Heart right ventricle (tissue), 16 donors: Measurements from ENCODE around the gene PRDM2. TPM values are rescaled to one million over a fixed set of nuclear protein-coding genes. Genes with fewer than 3 reads are reported as not detected.
A peak's percentile ranks its signal among the peaks of the same experiment; 100 is the strongest.

Experiments used
- ATAC-seq, 8 donors: fragments of 200-7000 bp; cut with Tn5 transposase; one replicate each; pipeline ENCODE4 v1.9.1; 2020; ENCODE audit warnings: mild to moderate bottlenecking in 8 of 8, moderate library complexity in 8 of 8, moderate number of reproducible peaks in 1 of 8
- DNase-seq, 2 donors: peaks; one replicate each; pipeline ENCODE4 v3.0.0-alpha.2; 2020
- H3K27ac ChIP-seq, 10 donors: fragments of 200-600 bp; sonication (generic) in 2 of 10; one replicate each; pipeline versions ENCODE4 v1.5.0 to v1.8.0; 2020 to 2022; ENCODE audit warnings: mild to moderate bottlenecking in 3 of 10
- H3K27me3 ChIP-seq, 7 donors: fragments of 200-600 bp; one replicate each; pipeline ENCODE4 v1.8.0; 2021 to 2022; ENCODE audit warnings: mild to moderate bottlenecking in 2 of 7
- H3K36me3 ChIP-seq, 9 donors: fragments of 200-600 bp; sonication (generic) in 1 of 9; one replicate each; pipeline versions ENCODE4 v1.5.0 to v1.8.0; 2020 to 2022; ENCODE audit warnings: mild to moderate bottlenecking in 2 of 9
- H3K4me1 ChIP-seq, 9 donors: fragments of 200-600 bp; sonication (generic) in 1 of 9; one replicate each; pipeline versions ENCODE4 v1.5.0 to v1.8.0; 2020 to 2022; ENCODE audit warnings: mild to moderate bottlenecking in 4 of 9
- H3K4me3 ChIP-seq, 10 donors: fragments of 200-600 bp; sonication (generic) in 2 of 10; one replicate each; pipeline versions ENCODE4 v1.5.0 to v1.8.0; 2020 to 2022; ENCODE audit warnings: mild to moderate bottlenecking in 7 of 10, moderate library complexity in 2 of 10
- H3K9me3 ChIP-seq, 11 donors: fragments of 200-600 bp in 10 of 11; sonication (generic) in 2 of 11; one replicate each; pipeline versions ENCODE4 v1.5.0 to v1.8.0; 2013 to 2022; ENCODE audit warnings: mild to moderate bottlenecking in 2 of 11, control low read depth in 1 of 11, moderate library complexity in 1 of 11
- WGBS, 2 donors: extraction: QIAGEN DNeasy Blood & Tissue Kit; methylation state at CpG; one replicate each; pipeline ENCODE4 v1.1.7; 2013; ENCODE audit warnings: inconsistent platforms in 1 of 2; 5-methylcytosine and 5-hydroxymethylcytosine counted together
- intact Hi-C, 10 donors: fragments of 100-400 bp; cut with DNase I; formaldehyde crosslinking; loops; one replicate each; pipeline versions ENCODE4 v1.11.1 to v1.14.2; 2022
- polyA plus RNA-seq, 2 donors: library from polyadenylated mRNA; stranded (reverse); fragments of 200-250 nt; gene quantifications; one replicate each; pipeline ENCODE4 v1.2.3, GENCODE V29; 2013
- total RNA-seq, 10 donors: library from RNA; stranded (reverse); fragmentation: NEBNext Ultra II Directional in 3 of 10; extraction: Animal tissue kit (Norgen Biotek cat#: 25700) in 3 of 10; gene quantifications; one replicate each; pipeline versions ENCODE4 v1.2.1 to v1.2.4, GENCODE V29; 2021 to 2023
- TF ChIP-seq, protein P1 (sequence below), 9 donors: fragments of 200-600 bp; sonication (generic) in 2 of 9; IDR thresholded peaks; one replicate each; pipeline versions ENCODE4 v1.5.0 to v1.8.0; 2021 to 2022; ENCODE audit warnings: antibody characterized with exemption in 9 of 9, mild to moderate bottlenecking in 5 of 9, moderate library complexity in 1 of 9
- donor health status: Arrhythmogenic right ventricular cardiomyopathy.
- donor health status: ischemic (EF 13 %, LVEDD 7.1; RV severe dilation, severe dysfunction).
- donor health status: healthy with polysubstance abuse.
- donor health status: DM: no; HTN: yes; CAD: no.
- donor health status: DM: no; HTN: no; CAD: no.
- donor health status: ischemic (EF 25% LVEDD 6.9; RV normal size, moderate dysfunction).
- donor health status: ischemic (EF 25% LVEDD 5.7; RV mildly dilated, moderate dysfunction).
- donor health status: healthy.
- donor health status: DM: yes; HTN: yes; CAD: no.
- donor health status: Ischemic cardiomyopathy.
- donor health status: ischemic (EF 35%, LVEDD 5.7; RV mildly dilated, moderate dysfunction).
- donor health status: nonischemic (EF 11% LVEDD 7.7; RV severe dilation, severe dysfunction).
- donor health status: DM: yes; HTN: yes; CAD: no.
- donor health status: PGD.
- donor health status: ischemic (EF 29% LVEDD 5.4; RV normal size, mild dysfunction).
- donor health status: nonischemic (EF 23%, LVEDD 6.1; RV moderate dilation, normal function).

Gene PRDM2
- total and polyA plus RNA-seq, 12 donors, result 10.3 to 57.3 (median 42.4) TPM

DNA sequence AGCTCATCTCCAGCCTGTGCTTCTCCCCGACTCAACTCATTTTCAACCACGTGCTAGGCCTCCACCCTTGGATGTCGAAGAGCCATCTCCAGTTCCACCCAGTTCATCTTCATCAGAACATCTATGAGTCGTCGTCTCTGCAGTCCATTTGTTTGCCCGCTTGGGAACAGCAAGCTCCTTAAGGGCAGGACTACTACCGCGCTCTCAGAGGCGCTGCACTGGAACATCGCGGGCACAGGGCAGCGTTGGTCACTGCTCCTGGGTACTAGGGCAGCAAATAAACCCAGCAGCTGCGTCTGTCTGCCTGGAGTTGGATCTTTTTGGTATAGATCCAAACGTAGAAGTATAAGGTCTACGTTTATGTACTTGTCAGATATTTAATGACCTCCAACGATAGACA lies 478 bp upstream of the PRDM2 start:
- Histone ChIP-seq H3K27ac (peak overlapping the region; percentile 65 to 96 (median 90)), H3K4me3 (peak overlapping the region; percentile 55 to 88 (median 73)), H3K4me1 (peaks cover 0 to 30% (median 6%) of the 10 kb centered on the region in 9 donors), H3K9me3 (peaks cover 0 to 10% (median 0%) of the 10 kb centered on the region in 11 donors), H3K36me3 (no peaks in the 10 kb centered on the region), H3K27me3 (peaks cover 0 to 21% (median 10%) of the 10 kb centered on the region in 7 donors)
- 59 to 63% methylated on average over 16 of the region's 16 CpGs for WGBS, 2 donors
- intact Hi-C loops, result no loop called here
- TF ChIP-seq, protein P1, sequence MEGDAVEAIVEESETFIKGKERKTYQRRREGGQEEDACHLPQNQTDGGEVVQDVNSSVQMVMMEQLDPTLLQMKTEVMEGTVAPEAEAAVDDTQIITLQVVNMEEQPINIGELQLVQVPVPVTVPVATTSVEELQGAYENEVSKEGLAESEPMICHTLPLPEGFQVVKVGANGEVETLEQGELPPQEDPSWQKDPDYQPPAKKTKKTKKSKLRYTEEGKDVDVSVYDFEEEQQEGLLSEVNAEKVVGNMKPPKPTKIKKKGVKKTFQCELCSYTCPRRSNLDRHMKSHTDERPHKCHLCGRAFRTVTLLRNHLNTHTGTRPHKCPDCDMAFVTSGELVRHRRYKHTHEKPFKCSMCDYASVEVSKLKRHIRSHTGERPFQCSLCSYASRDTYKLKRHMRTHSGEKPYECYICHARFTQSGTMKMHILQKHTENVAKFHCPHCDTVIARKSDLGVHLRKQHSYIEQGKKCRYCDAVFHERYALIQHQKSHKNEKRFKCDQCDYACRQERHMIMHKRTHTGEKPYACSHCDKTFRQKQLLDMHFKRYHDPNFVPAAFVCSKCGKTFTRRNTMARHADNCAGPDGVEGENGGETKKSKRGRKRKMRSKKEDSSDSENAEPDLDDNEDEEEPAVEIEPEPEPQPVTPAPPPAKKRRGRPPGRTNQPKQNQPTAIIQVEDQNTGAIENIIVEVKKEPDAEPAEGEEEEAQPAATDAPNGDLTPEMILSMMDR (IDR thresholded peaks at IDR 0.05), result no peak
- no peak for DNase-seq
- ATAC-seq, result peak in 5 of 8 donors; percentile 26 to 35 (median 29)

DNA sequence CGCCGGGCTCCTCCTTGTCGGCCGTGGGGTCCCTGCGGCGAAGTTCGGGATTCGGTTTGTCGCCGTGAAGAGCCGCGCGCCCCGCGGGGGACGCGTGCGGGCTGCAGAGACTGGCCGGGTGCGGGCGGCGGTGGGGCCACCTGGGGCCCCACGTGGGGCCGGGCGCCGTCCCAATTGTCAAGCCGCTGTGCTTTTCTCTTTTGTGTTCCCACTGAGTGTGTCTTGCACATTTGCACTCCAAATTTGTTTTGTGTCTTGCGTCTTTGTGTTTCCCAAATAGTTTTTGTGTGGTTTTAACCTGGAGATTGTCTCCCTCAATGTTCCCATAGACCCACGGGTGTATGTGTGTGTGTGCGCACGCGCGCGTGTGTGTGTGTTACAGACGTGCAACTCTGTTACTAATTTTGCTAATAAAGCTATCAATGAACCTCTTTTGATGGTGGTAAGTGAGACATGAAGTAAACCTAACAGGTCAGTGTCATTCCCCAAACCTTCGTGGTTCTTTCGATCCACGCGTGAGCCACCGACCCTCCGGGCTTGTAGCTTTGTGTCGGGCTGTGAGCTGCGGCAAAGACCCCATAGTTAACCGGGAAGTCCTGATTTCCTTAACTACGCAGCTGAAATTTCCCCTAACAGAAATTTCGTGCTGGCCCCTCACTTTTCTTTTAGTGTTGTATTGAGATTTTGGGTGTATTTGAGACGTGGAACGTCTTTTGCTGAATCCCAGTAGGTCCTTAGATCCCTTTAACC lies 708 bp downstream of the PRDM2 start:
- DNase-seq (peak; percentile 19 to 41), ATAC-seq (peak; percentile 59 to 73 (median 65))
- Histone ChIP-seq H3K36me3 (no peaks in the 10 kb centered on the region), H3K27me3 (peaks cover 0 to 12% (median 0%) of the 10 kb centered on the region in 7 donors), H3K27ac (peak overlapping the region; percentile 65 to 96 (median 90)), H3K9me3 (peaks cover 0 to 10% (median 0%) of the 10 kb centered on the region in 11 donors), H3K4me1 (peaks cover 0 to 30% (median 6%) of the 10 kb centered on the region in 9 donors), H3K4me3 (peak overlapping the region; percentile 55 to 88 (median 73))
- intact Hi-C loops, result loop anchor here in 3 of 10 donors (2.0 to 10.0 kb wide), 2 partner anchors 48 to 54 kb away; no protein-coding TSS in a partner anchor
- 17 to 19% methylated on average over 38 to 48 of the region's 48 CpGs for WGBS, 2 donors
- TF ChIP-seq, protein P1 (IDR thresholded peaks at IDR 0.05), result no peak

DNA sequence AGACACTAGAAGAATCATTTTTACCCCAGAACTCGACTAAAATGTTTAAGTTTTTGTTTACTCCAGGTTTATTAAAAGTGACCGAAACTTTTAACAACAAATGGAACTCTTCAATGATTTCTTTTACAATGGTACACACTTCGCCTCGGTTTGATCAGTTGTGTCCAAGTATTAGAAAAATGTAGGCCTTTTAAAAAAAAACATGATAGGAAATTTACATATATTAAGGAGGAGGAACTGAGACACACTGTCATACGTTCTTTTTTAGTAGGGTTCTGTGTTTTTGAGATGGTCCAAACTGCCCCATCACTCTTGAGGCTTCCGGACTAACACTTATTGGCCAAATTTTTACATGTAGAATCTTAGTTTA lies 1.3 kb downstream of the PRDM2 start:
- intact Hi-C loops, result loop anchor here in 3 of 10 donors (2.0 to 10.0 kb wide), 2 partner anchors 48 to 54 kb away; no protein-coding TSS in a partner anchor
- WGBS, 2 donors, result 78 to 81% methylated on average over 6 of the region's 6 CpGs

More for the DNA sequence above, 1.3 kb downstream of the PRDM2 start:
- ATAC-seq, result no peak
- H3K4me3 ChIP-seq, result peak overlapping the region in 8 of 10 donors; percentile 55 to 88 (median 76)
- H3K4me1 ChIP-seq, result peaks cover 0 to 30% (median 6%) of the 10 kb centered on the region in 9 donors
- TF ChIP-seq, protein P1 (IDR thresholded peaks at IDR 0.05), result no peak
- DNase-seq, result no peak
- H3K27ac ChIP-seq, result peak overlapping the region in 7 of 10 donors; percentile 66 to 96 (median 92)
- peaks cover 0 to 10% (median 0%) of the 10 kb centered on the region in 11 donors for H3K9me3 ChIP-seq
- peaks cover 0 to 7% (median 0%) of the 10 kb centered on the region in 7 donors for H3K27me3 ChIP-seq
- H3K36me3 ChIP-seq, result no peaks in the 10 kb centered on the region
